HL-60 (cell line): ENCODE data around the gene FBXO47.

Source experiments
- DNase-seq, 2 experiments: peaks; one replicate each; pipeline ENCODE4 v3.0.0-alpha.2; 2010 to 2020; ENCODE audit warnings: low read depth in 1 of 2, low spot score in 1 of 2
- H3K27ac ChIP-seq: fragments of 250-450 bp; sonication (Bioruptor Pico); replicated peaks from 2 replicates; pipeline ENCODE4 v1.5.1; 2020; ENCODE audit warnings: mild to moderate bottlenecking, moderate library complexity
- H3K27me3 ChIP-seq: fragments of 250-450 bp; sonication (Bioruptor Pico); 2 replicates; pipeline ENCODE4 v1.5.1; 2021; ENCODE audit warnings: mild to moderate bottlenecking, moderate library complexity; ENCODE audit not compliant: insufficient read depth, poor library complexity, severe bottlenecking
- H3K4me3 ChIP-seq: replicated peaks from 2 replicates; pipeline ENCODE4 v1.5.1; 2011; ENCODE audit warnings: mild to moderate bottlenecking, control low read depth, low read length; ENCODE audit not compliant: insufficient read depth
- CTCF ChIP-seq: IDR thresholded peaks from one replicate; pipeline ENCODE4 v1.5.1; 2011; ENCODE audit warnings: low read length, control low read depth, inconsistent platforms; ENCODE audit not compliant: insufficient read depth
- GABPA ChIP-seq: IDR thresholded peaks from 2 replicates; pipeline ENCODE4 v1.6.1; 2012; ENCODE audit warnings: low read depth
- POLR2AphosphoS5 ChIP-seq: IDR thresholded peaks from 2 replicates; pipeline ENCODE4 v1.6.1; 2012; ENCODE audit warnings: low read depth
- REST ChIP-seq: IDR thresholded peaks from 2 replicates; pipeline ENCODE4 v1.6.1; 2012; ENCODE audit warnings: low read depth; ENCODE audit not compliant: insufficient replicate concordance
- SPI1 ChIP-seq: IDR thresholded peaks from 2 replicates; pipeline ENCODE4 v1.6.1; 2012; ENCODE audit warnings: low read depth, mild to moderate bottlenecking, borderline replicate concordance

FBXO47 gene

GRCh38 chr17:38918129-38918913 lies 48.9 kb downstream of the FBXO47 start:
- Histone ChIP-seq H3K4me3 (no peak overlapping the region), H3K27me3 (no peaks in the 10 kb centered on the region), H3K27ac (no peak overlapping the region)
- TF ChIP-seq SPI1 (no peak), REST (no peak), GABPA (no peak), CTCF (no peak), POLR2AphosphoS5 (no peak)
- DNase-seq: no peak

GRCh38 chr17:38917259-38917658 lies 49.9 kb downstream of the FBXO47 start:
- Histone ChIP-seq H3K4me3 (no peak overlapping the region), H3K27ac (no peak overlapping the region), H3K27me3 (no peaks in the 10 kb centered on the region)
- no peak for TF ChIP-seq POLR2AphosphoS5
- no peak for TF ChIP-seq SPI1
- no peak for TF ChIP-seq REST
- no peak for TF ChIP-seq GABPA
- no peak for TF ChIP-seq CTCF
- DNase-seq: no peak

GRCh38 chr17:38916771-38917170 lies 50.4 kb downstream of the FBXO47 start:
- Histone ChIP-seq H3K27me3 (no peaks in the 10 kb centered on the region), H3K27ac (no peak overlapping the region), H3K4me3 (no peak overlapping the region)
- no peak for DNase-seq
- TF ChIP-seq POLR2AphosphoS5 (no peak), GABPA (no peak), REST (no peak)

- no peak overlapping the region for H3K4me3 ChIP-seq
- H3K27ac ChIP-seq: no peak overlapping the region
- no peak for TF ChIP-seq CTCF
- no peak for TF ChIP-seq GABPA
- no peak for TF ChIP-seq POLR2AphosphoS5
- no peak for TF ChIP-seq SPI1
- no peak for TF ChIP-seq REST
- no peaks in the 10 kb centered on the region for H3K27me3 ChIP-seq
- DNase-seq: no peak
Observed at GRCh38 chr17:38915639-38915995, 51.6 kb downstream of the FBXO47 start.
